HG02970 (cell line): ENCODE results near the gene DOCK1.

Source experiments
- ATAC-seq: cut with Tn5 transposase; IDR thresholded peaks from one replicate; pipeline ENCODE4 v1.9.1; 2021; ENCODE audit warnings: mild to moderate bottlenecking, moderate library complexity, moderate number of reproducible peaks; ENCODE audit not compliant: unreplicated experiment, low FRiP score

Gene DOCK1

DNA sequence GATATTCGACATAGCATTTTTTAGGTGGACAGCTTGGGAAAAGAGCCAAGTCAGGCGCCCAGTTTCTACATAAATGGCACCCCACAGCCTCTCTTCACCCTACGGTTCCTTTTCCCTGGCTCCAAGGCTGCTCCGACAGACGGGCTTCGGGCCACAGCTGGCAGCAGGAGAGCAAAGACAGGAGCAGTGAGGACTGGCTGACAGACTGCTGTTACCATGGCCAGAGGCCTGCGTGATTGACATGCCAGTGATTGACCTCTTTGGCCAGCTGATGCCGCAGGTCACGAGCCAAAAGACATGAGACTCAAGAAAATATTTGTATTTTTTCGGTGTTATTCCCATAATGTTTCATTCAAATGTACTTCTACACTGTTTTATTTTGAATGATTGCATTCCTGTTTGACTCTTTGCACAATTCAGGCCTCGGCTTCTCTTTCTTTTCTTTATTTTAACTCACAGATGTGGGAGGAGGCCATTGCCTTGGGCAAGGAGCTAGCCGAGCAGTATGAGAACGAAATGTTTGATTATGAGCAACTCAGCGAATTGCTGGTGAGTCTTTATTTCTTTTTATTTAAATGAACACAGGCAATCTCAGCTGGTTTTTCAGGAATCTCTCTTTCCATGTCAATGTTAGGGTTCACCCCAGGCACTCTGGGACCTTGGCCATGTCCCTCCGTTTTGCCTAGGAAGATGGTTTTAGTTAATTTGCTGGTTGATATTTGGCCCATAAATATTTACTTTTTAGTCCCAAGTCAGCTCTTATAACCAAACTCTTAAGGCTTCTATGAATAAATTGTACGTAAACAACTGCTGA lies 497.6 kb downstream of the DOCK1 start:
- no peak for ATAC-seq

DNA sequence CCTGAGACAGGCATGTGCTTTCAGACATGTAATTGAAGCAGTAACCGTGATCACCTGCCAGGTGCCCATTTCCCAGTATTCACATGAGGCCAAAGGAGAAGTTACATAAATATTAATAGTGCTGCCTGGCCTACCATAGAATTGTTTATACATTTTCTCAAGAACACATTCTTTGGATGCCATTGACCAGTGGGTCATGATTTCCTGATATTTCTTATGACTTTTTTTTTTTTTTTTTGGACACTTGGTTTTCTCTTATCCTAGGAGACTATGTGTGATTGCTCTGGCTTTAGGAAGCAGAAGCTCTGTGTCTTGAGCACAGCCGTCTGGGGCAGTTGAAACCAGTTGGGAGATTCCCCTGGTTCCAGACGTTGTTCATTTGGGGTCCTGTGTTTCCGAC lies 500.0 kb downstream of the DOCK1 start:
- ATAC-seq = no peak

DNA sequence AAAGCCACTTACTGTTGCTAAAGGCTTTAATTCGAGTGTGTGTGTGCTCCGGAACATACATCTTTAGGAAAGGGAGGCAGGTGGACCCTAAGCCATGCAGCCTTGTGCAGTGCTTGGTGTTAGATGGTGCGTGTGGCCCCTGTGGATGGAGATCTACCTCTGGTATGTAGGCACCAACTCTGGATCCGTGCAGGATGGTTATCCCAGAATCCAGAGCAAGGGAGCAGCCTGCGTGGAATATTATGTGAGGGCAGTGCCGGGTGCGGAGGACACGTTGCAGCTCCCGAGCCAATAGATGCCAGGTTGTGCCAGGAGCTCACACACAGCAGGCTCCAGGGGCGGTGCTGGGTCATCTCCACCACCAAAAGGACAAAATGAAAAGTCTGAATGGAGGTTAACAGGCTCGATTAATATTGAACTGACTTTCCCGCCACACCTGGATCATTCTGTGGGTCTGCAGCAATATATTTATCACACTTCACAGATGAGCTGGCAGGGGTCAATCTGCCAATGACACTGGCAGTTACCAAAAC lies 500.9 kb downstream of the DOCK1 start:
- no peak for ATAC-seq

DNA sequence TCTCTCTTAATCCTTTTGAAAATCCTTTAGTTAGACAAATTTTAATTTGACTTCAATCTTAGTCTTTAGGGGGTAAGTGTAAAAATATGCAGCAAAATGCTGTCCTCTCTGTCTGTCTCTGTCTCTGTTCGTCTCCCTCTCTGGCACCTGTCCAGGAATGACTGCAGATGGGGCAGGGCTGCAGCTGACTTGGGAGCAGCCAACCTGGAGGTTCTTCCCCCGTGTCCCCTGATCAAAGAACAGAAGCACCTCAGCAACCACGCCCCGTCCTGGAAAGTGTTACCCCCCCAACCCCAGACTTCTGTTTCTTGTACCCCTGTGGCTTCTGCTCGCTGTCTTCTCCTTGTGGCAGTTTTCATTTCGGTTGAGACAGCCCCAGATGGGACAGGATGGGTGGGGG lies 502.3 kb downstream of the DOCK1 start:
- no peak for ATAC-seq

DNA sequence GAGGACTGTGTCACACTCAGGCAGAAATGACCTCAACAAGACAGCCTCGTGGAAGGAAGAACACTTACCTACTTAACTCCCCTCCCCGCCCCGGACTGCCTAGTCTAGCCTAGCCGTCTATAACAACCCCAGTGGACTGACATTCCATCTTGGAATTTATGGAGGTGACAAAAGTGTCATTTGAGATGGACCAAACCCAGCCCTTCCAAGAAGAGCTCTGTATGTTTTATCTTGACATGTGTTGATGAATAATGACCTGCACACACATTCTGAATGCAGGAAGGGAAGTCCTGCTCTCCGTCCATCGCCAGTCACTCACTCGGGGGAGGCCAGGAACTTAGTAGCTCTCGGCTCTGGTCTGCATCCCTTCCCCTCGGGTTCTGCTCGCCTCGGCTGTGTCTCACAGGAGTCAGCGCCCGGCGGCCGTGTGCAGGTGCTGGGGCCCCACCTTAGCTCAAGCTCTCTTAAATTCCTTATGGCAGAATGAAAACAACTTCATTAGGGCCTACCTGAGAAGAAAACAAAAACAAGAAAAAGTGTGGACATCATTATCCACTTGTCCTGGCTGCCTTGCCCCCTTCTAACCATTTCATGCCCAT lies 503.0 kb downstream of the DOCK1 start:
- no peak for ATAC-seq

DNA sequence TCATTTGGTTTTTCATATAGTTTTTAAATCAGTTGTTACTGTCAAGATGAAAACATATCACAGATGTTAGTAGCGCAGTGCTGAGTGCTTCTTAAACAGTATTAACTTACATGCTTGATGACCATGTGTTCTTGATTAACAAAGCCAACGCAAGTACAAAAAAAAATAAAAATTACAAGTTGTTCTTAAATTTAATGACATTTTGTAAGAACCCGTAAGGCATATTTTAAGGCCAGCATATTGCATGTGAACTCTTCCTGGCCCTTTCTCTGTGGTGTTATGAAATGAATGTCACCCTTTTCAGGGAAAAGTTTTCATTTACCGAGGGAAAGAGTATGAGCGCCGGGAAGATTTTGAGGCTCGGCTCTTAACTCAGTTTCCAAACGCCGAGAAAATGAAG lies 503.5 kb downstream of the DOCK1 start:
- ATAC-seq = no peak

DNA sequence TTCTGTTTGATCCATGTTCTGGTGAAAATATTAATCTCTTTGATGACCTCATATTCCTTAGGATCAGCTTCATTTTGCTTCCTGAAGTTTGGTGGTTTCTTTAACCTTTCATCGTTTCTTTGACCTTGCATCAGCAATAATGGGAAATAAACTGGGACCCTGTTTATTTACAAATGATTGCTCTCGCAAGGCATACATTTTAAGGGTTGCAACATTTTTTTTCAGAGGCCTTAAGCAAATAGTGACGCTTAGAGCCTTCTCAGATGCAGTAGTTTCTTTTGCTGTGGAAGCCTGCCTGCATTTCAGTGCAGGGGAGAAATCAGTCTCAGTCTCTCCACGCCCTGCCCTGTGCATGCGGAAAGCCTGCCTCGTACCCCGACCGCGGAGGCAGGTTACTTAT lies 504.8 kb downstream of the DOCK1 start:
- no peak for ATAC-seq

DNA sequence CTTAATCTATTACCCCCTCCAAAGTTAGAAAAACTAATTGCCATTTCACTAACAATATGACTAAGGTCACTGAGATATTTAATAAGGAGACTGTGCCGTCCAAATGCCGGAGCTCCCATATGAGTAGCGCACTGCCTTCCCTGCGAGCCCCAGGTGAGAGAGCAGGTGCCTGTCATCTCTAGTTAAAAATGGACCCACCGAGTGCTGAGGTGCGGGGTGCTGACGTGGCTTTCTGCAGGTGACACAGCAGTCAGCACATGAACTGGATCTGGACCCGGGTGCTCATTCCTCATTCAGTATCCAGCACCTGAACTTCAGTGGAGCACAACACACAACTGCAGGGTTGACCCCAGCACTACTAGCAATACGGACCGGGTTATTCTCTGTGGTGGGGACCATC lies 505.8 kb downstream of the DOCK1 start:
- ATAC-seq = no peak

DNA sequence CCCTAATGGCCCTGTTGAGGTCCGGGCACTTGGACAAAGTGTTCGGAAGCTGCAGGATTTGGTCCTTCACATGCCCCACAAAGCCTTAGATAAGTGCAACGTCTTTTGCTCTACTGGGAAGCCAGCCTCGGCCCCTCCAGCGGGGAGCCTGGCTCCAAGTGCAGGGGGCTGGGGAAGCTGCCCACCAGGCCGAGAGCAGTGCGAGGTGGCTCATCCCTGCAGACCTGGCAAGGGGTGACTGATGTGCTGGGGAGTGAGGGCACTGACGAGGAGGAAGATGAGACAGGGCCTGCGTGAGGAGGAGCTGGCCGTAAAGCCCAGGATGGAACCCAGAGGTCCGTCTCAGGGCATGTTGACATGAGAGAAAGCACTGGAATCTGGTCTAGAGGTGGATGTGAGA lies 508.1 kb downstream of the DOCK1 start:
- ATAC-seq = no peak

DNA sequence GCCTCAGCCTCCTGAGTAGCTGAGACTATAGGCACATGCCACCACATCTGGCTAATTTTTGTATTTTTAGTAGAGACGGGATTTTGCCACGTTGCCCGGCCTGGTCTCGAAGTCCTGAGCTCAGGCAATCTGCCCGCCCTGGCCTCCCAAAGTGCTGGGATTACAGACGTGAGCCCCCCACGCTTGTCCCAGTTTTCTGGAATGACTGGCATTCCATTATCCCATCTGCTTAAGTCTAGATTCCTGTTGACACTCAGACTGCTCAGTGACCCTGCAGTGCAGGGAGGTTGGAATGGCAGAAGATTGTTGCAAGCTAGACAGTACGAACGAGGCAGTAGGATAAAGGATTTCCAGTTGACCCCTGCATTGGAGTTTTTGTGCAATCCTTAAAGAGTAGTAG lies 508.8 kb downstream of the DOCK1 start:
- no peak for ATAC-seq

DNA sequence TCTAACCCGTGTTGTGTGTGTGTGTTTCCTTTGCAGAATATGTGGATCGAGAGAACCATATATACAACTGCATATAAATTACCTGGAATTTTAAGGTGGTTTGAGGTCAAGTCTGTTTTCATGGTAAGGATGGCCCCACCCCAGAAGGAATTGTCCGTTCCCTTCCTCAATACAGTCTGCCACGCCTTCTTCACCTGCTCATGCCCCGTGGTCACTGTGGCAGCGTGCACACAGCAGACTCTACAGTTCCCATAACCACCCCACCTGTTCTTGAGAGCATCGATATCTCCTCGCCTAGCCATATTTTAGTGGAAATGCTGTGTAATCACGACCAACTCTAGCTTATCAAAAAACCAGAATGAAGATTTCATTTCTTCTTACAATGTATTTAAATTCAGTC lies 509.9 kb downstream of the DOCK1 start:
- no peak for ATAC-seq

DNA sequence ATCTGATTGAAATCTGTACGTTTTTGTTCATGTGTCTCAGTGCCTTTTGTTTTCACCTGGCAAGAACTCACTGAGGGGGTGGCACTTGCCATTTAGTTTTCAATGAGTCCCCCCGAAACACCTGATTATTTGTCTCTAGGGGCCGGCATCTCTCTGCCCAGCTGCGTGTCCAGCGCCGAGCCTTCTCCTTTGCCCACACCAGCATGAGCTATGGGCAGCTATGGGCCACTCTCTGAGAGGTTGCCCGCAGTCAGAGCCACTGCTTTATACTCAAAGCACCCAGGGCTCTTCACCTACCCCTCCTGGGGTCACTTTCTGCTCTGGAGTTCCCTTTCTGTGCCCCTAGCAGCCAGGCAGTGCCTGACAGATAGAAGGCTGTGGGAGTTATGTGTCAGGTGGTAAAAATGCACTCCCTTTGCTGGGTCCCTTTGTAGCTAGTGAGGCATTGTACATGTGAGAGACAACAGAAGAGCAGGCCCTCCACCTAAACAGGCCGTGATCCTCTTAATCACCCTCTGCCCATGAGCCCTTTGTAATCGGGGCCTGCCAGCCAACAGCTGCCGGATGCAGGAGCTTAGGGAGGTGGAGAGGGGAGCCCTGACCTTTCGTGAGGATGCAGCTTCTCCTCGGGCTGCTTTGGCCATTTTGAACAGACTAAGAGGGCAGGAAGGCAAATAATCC lies 510.8 kb downstream of the DOCK1 start:
- no peak for ATAC-seq

DNA sequence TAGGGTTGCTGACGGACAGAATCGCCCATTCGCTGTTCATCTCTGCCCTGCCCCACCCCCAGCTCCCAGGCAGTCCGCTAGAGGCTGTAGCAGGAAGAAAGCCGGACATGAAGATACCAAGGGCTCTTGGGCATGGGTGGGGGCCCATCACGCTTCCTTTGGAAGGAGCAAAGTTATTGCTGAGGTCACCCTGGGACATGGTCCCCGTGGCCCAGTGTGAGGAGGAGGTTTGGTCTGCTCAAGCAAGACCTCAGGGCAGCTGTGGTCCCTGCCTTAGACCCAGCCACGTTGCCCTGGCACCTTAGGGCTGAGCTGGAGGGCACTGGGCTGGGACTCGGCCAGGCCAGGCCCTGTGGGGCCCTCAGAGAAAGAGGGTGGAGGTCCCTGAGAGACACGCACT lies 511.8 kb downstream of the DOCK1 start:
- no peak for ATAC-seq

DNA sequence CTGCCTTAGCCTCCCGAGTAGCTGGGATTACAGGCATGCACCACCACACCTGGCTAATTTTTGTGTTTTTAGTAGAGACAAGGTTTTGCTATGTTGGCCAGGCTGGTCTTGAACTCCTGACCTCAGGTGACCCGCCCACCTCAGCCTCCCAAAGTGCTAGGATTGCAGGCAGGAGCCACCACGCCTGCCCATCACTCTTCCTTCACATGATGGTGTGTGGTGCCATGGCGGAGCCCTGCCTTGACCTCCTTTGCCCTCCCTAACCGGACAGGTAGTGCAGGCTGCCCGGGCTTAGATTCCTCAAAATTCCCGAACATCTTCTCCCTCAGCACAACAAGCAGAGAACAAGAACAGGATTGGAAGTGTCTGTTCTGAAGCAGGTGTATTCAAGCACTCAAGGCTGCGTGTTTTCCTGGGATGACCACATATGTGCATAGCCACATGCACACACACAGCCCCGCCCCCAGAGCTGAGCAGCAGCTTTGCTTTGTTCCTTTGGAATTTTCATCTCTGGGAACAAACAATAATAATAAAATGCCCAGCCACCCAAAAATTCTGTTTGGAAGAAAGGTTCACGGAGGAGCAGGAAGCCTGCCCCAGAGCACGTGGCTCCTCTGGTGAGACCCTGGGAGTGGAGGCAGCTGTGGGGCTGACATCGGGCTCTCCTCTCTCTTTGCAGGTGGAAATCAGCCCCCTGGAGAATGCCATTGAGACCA lies 512.6 kb downstream of the DOCK1 start:
- no peak for ATAC-seq

DNA sequence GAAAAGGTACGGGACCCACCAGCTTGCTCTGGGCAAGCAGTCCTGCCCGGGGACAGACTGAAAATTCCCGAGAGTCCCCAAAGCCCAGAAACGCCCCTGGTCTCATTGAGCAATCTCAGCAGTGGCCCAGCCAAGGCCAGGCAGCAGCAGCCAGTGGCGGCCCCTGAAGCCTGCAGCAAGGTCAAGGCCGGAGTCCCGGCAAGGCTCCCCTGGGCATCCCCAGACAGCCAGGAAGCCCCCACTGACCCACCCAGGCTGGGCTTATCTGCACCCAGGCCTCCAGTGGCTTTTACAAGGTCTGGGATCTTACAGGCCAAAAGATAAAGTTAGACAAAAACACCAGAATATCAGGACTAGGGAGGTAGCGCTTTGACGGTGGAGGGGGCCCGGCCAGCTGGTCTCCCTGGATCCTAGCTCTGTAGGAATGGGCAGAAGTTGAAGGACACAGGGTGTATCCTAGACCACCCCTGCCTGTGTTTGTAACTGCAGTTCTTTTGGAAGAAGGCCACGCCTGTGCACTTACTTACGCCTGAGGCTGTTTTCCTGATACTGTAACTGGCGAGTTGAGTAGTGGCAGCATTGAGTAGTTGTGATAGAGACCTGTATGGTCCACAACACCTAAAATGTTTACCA lies 513.4 kb downstream of the DOCK1 start:
- no peak for ATAC-seq

DNA sequence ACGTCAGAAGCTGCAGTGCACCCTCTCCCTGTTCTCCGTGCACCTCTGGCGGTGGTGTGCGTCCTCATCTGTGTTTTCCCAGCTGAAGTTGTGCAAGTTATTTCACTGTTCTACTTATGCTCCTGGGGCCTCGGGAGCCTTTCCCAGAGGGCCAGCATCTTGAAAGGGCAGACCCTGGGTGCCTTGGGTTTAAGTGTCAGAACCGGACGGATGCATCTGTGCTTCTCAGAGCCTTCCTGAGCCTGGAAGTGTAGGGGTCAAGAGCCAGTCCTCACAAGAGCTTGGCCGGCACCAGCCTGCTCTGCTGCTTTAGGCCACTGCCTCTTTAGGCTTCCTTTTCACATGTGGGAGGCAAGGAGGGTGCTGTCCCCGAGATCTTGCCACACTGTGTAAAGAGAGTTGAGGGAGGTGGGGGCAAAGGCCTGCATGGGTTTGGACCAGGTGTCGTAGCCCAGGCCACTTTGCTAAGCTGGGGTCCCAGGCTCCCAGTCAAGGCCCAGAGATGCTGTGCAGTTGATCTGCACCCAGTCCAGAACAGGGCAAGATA lies 515.0 kb downstream of the DOCK1 start:
- no peak for ATAC-seq

DNA sequence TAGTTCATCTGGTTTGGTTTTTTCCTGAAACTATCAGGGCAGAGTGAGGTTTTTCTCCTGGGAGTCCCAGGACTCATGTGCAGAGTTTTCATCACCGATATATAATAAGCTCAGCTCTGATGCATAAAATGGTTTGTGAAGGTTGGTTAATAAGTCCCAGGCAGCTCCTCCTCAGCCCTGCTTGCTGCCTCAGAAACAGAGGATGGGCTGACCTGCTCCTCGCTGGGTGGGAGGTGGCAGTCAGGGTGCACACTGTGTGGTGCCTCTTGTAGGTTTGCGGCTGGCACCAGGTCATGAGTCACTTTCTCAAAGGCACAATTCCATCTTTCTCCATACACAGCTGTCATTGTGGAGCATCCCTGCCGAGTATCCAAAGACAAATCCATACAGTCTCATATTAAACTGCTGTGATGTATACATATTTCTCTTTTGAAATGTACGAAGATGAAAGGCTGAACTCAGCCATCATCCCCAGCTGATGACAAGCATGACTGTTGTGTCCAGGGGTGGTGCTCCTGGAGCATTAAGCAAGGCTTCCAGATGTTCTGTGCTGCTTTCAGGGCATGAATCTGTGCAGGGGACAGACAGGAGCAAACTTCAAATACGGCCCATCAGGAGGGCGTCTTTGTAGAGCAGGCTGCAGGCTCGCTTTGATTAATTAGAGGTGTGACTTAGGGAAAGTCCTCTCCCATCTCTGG lies 518.1 kb downstream of the DOCK1 start:
- no peak for ATAC-seq

DNA sequence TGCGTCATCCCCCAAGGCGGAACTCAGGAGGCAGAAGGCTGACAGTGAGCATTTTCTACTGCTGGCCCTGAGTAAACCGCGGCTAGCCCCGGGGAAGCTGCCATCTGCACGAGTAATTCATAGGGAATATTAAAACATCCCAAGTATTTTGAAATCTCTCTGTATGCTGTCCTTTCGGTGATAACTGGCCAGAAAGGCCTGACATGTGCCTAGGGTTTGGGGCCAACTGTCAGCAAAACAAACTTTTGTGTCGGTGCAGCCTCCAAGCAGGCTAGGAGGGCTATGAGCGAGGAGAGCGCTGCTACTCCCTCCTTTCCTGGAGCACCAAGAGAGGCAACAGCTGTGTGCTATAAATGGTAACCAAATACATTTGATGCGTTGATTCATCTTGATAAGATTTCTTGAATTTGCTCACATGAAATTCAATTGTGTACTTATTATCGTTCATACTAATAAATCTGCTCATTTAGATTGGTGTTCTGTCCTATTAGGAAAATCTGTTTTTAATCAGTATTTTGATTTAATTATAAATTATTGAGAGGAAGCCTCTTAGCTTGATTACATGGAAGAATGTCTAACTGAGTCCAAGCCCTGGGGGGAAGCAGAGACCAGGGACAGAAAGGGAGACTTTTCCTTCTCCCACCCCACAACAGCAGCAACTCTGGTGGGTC lies 519.5 kb downstream of the DOCK1 start:
- no peak for ATAC-seq

DNA sequence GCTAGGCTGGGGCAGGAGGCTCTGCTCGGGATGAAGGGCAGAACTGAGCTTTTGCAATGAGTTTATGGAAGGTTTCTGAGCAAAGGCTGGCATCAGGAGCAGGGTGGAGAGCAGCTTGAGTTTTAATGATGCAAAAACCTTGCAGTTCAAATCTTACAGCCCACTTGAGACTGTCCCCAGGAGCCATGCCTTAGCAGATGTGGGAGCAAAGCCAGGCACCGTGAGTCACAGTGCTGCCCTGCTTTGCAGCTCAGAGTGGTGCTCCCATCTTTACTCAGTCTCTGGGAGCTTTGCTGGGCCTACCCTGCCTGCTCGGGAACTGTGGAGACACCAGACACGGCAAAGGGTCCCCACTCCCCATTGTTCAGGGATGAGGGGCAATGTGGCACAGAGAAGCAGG lies 521.5 kb downstream of the DOCK1 start:
- ATAC-seq = no peak
